NB4 (cell line): Measurements from ENCODE around the gene SLC38A2.
A peak's percentile ranks its signal among the peaks of the same experiment; 100 is the strongest.

Experiments used
- MAX ChIP-seq: IDR thresholded peaks from 2 replicates; pipeline ENCODE4 v1.6.1; 2011; ENCODE audit warnings: low read depth, low read length
- MYC ChIP-seq: IDR thresholded peaks from 2 replicates; pipeline ENCODE4 v1.6.1; 2011; ENCODE audit warnings: low read depth, low read length
- POLR2A ChIP-seq: IDR thresholded peaks from 2 replicates; pipeline ENCODE4 v1.6.1; 2011; ENCODE audit warnings: mild to moderate bottlenecking; ENCODE audit not compliant: insufficient read length; ENCODE audit errors: extremely low read depth
- TF ChIP-seq, protein P1 (sequence below): IDR thresholded peaks from one replicate; pipeline ENCODE4 v1.5.1; 2012; ENCODE audit warnings: low read depth, low read length

- TF ChIP-seq MYC = no peak
- no peak for TF ChIP-seq POLR2A
- TF ChIP-seq, protein P1, sequence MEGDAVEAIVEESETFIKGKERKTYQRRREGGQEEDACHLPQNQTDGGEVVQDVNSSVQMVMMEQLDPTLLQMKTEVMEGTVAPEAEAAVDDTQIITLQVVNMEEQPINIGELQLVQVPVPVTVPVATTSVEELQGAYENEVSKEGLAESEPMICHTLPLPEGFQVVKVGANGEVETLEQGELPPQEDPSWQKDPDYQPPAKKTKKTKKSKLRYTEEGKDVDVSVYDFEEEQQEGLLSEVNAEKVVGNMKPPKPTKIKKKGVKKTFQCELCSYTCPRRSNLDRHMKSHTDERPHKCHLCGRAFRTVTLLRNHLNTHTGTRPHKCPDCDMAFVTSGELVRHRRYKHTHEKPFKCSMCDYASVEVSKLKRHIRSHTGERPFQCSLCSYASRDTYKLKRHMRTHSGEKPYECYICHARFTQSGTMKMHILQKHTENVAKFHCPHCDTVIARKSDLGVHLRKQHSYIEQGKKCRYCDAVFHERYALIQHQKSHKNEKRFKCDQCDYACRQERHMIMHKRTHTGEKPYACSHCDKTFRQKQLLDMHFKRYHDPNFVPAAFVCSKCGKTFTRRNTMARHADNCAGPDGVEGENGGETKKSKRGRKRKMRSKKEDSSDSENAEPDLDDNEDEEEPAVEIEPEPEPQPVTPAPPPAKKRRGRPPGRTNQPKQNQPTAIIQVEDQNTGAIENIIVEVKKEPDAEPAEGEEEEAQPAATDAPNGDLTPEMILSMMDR = peak; percentile 49
- no peak for TF ChIP-seq MAX
Measured at GRCh38 chr12:46342562-46343033, 30.0 kb downstream of the SLC38A2 start.
